GM13976 (cell line): ENCODE results near the gene ZCCHC7.

Experiments used
- DNase-seq: peaks from one replicate; pipeline ENCODE4 v3.0.0; 2012; ENCODE audit warnings: low spot score
- in situ Hi-C: fragments of 300-500 bp; cut with MboI; formaldehyde crosslinking; loops from one replicate; pipeline ENCODE4 v1.12.0; 2022; ENCODE audit warnings: low sequenced_read_pairs, mixed read lengths, inconsistent platforms; ENCODE audit not compliant: unreplicated experiment
- TF ChIP-seq, protein P1 (sequence below): IDR thresholded peaks from 2 replicates; pipeline ENCODE4 v1.5.1; 2012; ENCODE audit warnings: borderline replicate concordance, mild to moderate bottlenecking; ENCODE audit not compliant: insufficient read depth; ENCODE audit errors: extremely low read depth, missing control alignments, control extremely low read depth

ZCCHC7 gene

GRCh38 chr9:37094751-37095150 lies 25.6 kb upstream of the ZCCHC7 start:
- TF ChIP-seq, protein P1, sequence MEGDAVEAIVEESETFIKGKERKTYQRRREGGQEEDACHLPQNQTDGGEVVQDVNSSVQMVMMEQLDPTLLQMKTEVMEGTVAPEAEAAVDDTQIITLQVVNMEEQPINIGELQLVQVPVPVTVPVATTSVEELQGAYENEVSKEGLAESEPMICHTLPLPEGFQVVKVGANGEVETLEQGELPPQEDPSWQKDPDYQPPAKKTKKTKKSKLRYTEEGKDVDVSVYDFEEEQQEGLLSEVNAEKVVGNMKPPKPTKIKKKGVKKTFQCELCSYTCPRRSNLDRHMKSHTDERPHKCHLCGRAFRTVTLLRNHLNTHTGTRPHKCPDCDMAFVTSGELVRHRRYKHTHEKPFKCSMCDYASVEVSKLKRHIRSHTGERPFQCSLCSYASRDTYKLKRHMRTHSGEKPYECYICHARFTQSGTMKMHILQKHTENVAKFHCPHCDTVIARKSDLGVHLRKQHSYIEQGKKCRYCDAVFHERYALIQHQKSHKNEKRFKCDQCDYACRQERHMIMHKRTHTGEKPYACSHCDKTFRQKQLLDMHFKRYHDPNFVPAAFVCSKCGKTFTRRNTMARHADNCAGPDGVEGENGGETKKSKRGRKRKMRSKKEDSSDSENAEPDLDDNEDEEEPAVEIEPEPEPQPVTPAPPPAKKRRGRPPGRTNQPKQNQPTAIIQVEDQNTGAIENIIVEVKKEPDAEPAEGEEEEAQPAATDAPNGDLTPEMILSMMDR = no peak
- no peak for DNase-seq
- in situ Hi-C loops = no loop called here

DNA sequence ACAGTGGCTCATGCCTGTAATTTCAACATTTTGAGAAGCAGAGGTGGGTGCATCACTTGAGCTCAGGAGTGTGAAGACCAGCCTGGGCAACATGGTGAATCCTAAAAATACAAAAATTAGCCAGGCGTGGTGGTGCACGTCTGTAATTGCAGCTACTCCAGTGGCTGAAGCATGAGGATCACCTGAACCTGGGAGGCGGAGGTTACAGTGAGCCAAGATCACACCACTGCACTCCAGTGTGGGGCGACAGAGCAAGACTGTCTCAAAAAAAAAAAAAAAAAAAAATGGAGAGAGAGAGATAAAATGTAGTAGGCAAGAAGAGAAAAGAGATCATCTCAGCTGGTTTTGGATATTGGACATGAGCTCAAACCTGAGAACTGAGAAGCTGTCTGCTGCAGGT lies 23.7 kb upstream of the ZCCHC7 start:
- in situ Hi-C loops = no loop called here
- no peak for DNase-seq
- TF ChIP-seq, protein P1 = no peak

GRCh38 chr9:37097294-37097693 lies 23.1 kb upstream of the ZCCHC7 start:
- in situ Hi-C loops = no loop called here
- no peak for DNase-seq
- TF ChIP-seq, protein P1 = no peak

DNA sequence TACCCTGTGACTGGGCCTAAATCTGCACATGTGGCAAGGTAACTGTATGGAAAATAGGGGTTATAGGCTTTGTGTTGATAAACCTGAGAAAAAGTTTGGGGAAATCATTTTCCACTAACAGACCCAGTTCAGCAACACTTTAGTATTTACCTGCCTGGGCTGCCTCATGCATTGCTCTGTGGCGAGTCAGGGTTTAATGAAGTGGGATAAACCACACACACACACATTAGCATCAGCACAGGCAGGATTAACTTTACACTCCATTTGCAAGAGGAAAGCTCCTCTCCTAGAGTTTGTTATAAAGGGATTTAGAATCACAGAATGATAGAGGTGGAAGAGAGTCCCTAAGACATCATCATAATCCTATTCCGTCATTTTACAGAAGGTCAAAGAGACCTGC lies 20.0 kb upstream of the ZCCHC7 start:
- DNase-seq = no peak
- TF ChIP-seq, protein P1 = no peak
- in situ Hi-C loops = no loop called here

DNA sequence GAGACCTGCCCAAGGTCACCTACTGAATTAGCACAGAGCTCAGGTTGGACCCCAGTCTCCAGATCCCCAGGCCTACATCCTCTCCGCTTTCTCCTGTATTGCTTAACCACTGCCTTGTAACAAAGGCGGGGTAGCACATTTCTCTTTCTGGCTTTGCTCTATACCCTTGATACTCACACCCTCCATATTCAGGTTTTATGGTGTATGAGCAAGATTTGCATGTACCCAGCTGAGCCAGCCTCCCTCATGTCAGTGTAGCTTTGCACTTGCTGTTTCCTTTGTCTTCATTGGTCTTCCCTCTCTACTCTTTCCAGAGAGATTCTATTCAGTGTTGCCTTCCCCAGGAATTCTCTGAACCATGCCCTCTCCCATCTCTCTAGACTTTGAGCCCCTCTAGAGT lies 19.6 kb upstream of the ZCCHC7 start:
- TF ChIP-seq, protein P1 = no peak
- in situ Hi-C loops = no loop called here

GRCh38 chr9:37102486-37102885 lies 17.9 kb upstream of the ZCCHC7 start:
- in situ Hi-C loops = no loop called here
- TF ChIP-seq, protein P1 = no peak
- DNase-seq = no peak

More for the DNA sequence above, 19.6 kb upstream of the ZCCHC7 start:
- DNase-seq = no peak
